GM18867 (cell line): Measurements from ENCODE around the gene NUP62.
"Not testable (repeated sequence)": the region's sequence is repeated elsewhere in the genome, so short reads cannot be mapped to it uniquely, and the experiment has no call there.

ENCODE experiments used
- ATAC-seq: cut with Tn5 transposase; IDR thresholded peaks from one replicate; pipeline ENCODE4 v1.9.1; 2021; ENCODE audit warnings: mild to moderate bottlenecking, moderate library complexity; ENCODE audit not compliant: unreplicated experiment

The NUP62 gene, protein sequence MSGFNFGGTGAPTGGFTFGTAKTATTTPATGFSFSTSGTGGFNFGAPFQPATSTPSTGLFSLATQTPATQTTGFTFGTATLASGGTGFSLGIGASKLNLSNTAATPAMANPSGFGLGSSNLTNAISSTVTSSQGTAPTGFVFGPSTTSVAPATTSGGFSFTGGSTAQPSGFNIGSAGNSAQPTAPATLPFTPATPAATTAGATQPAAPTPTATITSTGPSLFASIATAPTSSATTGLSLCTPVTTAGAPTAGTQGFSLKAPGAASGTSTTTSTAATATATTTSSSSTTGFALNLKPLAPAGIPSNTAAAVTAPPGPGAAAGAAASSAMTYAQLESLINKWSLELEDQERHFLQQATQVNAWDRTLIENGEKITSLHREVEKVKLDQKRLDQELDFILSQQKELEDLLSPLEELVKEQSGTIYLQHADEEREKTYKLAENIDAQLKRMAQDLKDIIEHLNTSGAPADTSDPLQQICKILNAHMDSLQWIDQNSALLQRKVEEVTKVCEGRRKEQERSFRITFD

DNA sequence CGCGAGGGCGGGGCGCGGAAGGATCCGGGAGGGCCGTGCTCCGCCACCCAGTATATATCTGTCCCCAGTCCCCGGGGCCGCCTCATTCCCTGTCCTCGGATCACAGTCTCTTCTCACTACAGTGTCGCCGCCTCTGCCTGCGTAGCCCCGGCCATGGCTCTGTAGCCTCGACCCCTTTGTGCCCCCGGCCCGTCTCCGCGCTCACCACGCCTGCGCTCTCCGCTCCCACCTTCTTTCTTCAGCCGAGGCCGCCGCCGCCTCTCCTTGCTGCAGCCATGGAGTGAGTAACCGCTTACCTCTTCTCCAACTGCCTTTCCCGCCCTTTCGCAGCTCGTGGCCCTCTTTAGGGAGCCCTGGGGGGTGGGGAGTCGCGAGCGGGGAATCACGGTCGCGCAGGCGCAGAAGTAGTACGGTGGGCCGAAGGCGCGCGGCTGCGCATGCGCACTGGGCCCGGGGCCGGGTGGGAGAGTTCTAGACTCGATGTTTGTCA is at the start of gene NUP62, which contains the start of gene ATF5:
TSS of gene NUP62 (minus strand) at position 384 of the 490 bp plus-strand sequence. CDS start 19,697 bp downstream, outside the sequence.
TSS of gene ATF5 (plus strand) at position 85 of the 490 bp plus-strand sequence. CDS start 1,646 bp downstream, outside the sequence.
- ATAC-seq: peak; percentile 50

DNA sequence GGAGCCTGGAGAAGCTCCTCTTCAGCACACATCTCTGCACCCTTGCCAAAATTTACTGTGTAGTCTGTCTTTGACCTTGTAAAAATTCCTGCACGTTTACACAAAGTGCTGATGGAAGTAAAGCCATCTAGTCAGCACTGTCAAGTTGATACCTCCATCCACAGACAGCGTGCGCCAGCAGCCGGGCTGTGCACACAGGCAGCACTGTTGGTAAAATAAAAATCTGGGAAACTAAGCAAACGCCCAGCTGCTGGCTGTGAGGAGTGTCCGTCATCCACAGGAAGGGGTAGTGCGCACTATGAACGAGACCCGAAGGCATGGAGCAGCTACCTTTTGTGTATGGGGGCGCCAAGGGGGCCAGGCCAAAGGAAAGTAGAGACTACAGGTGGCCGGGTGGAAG is 49.0 kb upstream of the NUP62 start:
- ATAC-seq: no peak

DNA sequence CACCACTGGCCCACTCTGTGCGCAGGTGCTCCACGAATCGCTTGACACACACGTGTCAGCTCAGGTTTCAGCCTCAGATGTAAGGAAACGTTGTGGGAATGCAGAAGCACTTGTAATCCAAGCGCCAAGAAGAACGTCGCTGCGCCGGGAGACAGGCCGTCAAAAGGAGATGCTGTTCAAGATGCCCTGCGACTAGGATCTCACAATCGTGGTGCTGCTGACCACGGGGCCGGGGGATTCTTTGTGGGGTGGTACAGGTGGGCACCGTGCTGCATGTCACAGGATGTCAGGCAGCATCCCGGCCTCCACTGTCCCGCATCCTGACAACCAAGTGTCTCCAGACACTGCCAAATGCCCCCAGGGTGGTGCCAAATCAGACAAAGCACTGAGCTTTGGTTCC is 48.6 kb upstream of the NUP62 start:
- ATAC-seq: no peak

DNA sequence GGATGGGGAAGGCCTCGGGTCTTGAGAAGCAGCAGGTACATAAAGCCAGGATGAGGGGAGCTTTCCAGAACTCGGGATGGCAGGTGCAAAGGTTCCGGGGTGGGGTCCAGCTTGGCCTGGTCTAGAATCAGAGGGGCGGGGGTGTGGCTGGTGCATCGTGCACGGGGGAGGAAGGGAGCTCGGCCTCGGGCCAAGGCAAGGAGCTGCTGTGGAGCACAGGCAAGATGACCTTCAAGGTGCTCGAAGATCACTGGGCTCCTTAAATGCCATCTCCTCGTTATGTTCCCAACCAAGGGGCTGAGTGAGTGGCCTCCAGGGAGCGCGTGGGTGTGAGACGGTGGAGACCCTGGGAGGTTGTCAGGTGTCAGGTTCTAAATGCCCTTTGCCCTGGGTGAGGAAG is 47.8 kb upstream of the NUP62 start:
- no peak for ATAC-seq

DNA sequence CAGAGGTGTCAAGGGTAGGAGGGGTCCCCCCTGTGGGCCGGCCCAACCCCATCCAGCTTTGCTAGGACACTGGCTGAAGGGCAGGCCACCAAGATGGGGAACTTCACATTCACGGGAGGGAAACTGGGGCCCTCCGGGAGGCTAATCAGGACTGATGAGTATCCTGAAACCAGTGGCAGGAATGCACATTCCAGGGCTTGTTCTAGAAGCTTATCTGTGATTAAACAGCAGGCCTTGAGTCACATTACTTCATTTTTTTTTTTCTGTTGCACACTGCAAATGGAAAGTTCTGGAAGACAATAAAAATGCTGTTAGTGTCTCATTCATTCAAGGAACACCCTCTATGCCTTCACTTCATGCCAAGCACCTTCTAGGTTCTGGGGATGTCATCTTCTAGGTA is 47.2 kb upstream of the NUP62 start:
- ATAC-seq: no peak

DNA sequence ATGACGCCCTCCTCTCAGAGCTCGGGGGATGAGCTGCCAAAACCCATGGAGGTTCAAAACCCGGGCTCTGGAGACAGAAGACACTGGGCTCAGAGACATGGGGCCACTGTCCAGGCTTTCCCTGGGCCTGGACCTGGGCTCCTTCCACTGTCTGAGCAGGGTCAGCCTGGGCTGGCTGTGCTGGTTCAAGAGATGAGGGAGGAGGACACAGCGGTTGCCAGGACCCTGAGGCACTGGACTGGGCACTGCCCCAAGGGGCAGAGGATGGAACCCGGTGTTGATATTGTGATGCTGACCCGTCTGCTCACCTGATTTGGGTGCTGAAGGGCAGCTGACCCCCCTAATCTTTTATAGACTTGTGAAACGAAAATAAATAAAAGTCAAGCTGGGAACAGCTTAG is 45.7 kb upstream of the NUP62 start:
- ATAC-seq: no peak

DNA sequence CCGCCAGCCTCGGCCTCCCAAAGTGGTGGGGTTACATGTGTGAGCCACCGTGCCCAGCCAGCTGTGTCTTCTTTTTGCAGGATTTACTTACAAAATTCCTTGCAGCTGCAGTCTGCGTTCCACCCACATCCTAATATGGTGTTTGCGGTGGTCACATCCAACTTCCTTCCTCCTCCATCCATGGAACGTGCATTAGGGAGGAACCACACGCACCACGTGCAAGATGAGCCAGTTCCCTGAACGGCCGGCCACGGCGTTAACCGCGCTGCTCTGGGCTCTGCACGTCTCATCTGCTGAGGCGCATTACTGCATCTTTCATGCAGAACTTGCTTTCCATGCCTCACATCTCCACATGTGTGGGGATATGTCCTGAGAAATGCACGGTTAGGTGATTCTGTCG is 44.7 kb upstream of the NUP62 start:
- ATAC-seq: no peak

DNA sequence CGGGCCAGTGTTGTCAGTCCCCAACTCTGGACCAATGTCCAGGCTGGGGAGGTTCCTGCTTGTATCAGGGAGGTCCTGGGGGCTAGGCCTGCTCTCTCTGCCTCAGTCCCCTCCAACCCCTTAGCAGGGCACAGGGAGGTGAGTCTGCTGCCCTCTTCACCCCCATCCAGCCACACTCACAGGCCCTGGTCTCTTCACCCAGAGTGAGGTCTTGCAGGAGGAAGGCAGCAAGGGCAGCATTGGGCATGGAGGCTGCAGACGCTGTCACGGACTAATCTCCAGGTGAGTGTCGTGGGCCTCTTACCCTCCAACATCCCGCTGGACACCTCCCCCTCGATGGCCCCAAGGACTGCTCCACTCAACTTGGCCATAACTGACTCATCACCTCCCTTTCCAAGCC is 43.5 kb upstream of the NUP62 start:
- no peak for ATAC-seq

DNA sequence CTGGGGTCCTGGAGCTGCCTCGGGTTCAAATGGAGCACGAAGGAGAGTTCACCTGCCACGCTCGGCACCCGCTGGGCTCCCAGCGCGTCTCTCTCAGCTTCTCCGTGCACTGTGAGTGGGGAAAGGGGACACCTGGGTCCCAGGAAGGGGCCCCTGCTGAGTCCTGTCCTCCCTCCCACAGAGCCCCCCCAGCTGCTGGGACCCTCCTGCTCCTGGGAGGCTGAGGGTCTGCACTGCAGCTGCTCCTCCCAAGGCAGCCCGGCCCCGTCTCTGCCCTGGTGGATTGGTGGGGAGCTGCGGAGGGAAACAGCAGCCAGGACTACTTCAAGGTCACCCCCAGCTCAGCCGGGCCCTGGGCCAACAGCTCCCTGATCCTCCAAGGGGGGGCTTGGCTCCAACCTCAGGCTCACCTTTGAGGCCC is 42.7 kb upstream of the NUP62 start:
- ATAC-seq: no peak

DNA sequence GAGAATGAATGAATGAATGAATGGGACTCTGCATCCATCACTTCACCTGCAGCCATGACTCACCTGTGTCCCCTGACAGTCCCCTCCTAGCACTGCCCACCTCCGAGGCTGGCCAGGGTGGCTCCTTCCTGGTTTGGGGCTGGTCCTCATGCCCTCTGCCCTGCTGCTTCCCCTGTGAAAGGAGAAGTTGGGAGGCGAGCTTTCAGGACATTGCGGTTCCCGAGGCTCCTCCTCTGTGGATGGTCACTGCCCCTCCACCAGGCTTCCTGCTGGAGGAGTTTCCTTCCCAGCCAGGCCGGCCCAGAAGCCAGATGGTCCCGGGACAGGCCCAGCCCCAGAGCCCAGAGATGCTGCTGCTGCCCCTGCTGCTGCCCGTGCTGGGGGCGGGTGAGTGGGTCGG is 40.1 kb upstream of the NUP62 start:
- not testable (repeated sequence) for ATAC-seq

DNA sequence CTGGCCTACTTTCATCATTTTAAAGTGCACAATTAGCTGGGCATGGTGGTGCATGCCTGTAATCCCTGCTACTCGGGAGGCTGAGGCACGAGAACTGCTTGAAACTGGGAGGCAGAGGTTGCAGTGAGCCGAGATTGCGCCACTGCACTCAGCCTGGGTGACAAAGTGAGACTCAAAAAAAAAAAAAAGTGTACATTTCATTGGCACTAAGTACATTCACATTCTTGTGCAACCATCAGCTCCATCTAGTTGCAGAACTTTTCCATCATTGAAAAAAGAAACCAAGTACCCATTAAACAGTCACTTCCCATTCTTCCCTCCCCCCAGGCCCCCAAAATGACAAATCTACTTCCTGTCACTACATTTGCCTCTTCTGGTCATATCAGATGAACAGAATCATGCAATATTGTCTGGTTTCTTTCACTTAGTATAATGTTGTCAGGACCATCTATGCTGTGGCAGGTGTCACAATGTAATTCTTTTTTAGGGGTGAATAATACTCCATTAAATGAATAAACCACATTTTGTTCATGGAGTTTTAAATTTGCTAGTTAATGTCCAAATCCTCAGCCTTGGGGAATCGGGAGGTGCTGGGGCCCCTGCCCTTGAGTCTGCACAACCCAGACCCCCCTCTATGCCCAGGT is 39.1 kb upstream of the NUP62 start:
- no peak for ATAC-seq

DNA sequence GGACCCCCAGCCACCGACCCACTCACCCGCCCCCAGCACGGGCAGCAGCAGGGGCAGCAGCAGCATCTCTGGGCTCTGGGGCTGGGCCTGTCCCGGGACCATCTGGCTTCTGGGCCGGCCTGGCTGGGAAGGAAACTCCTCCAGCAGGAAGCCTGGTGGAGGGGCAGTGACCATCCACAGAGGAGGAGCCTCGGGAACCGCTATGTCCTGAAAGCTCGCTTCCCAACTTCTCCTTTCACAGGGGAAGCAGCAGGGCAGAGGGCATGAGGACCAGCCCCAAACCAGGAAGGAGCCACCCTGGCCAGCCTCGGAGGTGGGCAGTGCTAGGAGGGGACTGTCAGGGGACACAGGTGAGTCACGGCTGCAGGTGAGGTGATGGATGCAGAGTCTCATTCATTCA is 31.7 kb upstream of the NUP62 start, which contains the start of gene SIGLEC11:
TSS of gene SIGLEC11 (minus strand) at position 193 of the 400 bp plus-strand sequence. CDS start at position 102, 91 bp downstream.
- ATAC-seq: not testable (repeated sequence)

DNA sequence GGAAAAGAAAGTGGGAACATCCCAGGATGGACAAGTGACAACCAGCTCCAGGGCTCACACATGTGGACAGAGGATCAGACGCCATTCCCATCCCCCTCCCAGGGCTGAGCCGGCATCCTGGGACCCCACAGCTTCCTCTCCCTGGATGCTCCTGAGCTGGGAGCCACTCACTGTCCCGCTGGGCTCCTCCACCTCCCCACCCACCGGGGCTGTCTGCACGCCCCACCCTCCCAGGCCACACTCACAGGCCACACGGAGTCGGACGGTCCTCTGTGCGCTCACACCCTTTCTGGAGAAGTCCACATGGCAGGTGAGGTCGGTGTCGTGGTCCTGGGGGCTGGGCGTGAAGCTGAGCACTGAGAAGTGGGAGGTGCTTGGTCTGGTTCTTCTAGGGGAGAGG is 30.6 kb upstream of the NUP62 start:
- not testable (repeated sequence) for ATAC-seq

DNA sequence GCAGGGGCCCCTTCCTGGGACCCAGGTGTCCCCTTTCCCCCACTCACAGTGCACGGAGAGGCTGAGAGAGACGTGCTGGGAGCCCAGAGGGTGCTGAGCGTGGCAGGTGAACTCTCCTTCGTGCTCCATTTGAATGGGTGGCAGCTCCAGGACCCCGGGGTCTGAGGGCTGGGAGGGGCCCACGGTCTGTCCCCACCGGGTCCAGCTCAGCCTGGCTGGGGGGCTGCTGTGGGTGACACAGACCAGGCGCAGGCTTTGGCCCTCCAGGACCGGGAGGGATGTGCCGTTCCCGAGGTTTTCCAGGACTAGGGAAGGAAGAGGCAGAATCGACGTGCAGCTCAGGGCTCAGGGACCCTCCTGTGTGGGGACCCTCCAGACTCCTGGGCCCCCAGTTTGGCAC is 29.3 kb upstream of the NUP62 start:
- ATAC-seq: not testable (repeated sequence)

DNA sequence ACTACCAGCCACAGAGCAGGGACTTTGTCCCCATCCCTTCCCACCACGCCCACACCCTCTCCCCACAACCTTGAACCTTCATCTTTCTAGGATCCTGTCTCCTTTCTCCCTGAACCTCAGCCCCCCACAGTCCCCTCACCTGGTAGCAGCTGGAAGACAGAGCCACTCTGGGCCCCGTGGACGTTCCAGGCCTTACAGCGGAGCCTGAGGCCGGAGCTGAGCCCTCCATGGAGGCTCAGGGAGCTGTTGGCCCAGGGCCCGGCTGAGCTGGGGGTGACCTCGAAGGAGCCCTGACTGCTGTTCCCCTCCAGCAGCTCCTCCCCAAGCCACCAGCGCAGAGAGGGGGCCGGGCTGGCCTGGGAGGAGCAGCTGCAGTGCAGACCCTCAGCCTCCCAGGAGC is 28.8 kb upstream of the NUP62 start:
- ATAC-seq: not testable (repeated sequence)

DNA sequence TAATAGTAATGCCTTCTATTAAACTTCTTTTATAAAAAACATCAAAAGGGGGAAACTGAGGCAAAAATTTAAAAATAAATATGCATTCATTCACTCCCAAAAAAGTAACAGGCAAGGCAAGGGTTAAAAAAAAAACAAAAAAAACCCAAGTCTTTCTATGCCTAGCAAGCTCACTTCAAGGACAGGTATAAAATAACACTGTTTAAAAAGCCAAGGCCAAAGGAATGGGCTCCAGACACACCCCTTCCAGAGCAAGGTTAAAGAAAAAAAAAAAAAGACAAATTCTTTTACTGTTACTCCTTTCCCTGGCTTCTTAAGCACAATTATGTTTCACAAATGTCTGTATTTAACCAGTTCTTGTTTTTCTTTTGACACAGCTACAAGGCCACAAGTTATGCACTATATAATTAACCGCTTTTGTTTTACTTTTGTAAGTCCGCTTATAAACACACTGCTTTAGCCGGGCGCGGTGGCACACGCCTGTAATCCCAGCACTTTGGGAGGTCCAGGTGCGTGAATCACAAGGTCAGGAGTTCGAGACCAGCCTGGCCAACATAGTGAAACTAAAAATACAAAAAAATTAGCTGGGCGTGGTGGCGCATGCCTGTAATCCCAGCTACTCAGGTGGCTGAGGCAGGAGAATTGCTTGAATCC is 28.1 kb upstream of the NUP62 start:
- ATAC-seq: no peak

DNA sequence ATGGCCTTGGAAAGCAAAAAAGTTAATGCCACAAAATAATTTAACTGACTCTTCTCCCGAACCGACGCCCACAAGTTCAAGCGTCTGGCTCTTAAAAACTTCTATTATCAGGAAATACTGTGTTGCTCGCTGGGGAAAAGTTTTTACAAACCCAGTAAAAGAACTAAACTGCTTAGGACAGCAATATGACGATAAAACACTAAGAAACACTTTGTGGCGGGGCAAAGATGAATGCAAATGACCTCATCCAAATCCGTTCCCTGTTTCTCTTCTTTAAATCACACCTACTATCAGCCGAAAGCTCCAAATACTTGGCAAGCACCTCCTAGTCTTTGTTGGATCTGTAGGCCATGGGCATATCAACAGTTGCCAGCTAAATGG is 26.8 kb upstream of the NUP62 start:
- no peak for ATAC-seq

DNA sequence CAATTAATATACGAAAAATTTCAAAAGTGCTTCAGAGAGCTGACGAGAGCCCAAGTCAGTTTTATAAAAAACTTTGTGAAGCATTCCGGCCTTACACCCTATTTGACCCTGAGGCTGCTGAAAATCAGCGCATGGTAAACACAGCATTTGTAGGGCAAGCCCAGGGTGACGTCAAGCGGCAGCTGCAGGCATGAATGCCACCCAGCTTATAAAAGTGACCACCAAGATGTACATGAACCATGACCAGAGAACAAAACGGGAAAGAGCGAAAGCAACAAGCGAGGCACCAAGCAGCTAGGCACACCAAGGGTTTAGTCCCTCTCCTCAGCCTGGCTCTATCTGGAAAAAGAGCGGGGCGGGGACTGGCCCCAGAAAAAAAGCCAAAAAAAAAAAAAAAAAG is 25.6 kb upstream of the NUP62 start:
- no peak for ATAC-seq

DNA sequence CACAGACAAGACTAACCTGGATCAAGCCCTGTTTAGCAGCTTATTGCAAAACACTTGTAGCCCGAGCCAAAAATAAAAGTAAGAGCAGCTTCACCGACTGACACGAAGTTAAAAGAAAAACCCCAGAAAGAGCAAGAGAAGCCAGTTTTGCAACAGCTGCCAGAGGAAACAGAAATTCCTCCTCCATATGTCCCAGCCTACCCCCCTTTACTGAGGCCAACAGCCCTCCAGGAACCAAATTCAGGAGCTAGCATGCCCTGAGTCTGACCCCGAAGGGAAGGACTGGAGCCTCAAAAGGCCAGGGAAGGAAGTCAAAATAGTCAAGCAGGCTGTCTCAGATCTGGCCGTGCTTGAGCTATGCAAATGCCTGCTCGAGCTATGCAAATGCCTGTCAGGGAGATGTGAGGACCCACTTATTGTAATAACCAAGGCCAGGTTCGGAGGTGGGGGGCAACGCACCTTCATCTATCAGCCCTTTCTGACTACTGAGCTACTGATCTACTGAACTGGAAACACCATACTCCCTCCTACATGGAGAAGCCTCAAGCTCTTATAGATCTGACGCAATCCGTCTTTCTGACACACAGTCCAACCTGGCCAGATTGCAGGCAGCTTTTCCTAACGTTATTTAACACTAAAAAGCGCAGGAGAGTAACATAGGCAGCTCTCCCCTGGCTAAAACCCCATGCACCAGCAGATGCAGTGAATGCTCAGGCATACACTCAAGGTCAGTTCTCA is 25.0 kb upstream of the NUP62 start:
- ATAC-seq: no peak

DNA sequence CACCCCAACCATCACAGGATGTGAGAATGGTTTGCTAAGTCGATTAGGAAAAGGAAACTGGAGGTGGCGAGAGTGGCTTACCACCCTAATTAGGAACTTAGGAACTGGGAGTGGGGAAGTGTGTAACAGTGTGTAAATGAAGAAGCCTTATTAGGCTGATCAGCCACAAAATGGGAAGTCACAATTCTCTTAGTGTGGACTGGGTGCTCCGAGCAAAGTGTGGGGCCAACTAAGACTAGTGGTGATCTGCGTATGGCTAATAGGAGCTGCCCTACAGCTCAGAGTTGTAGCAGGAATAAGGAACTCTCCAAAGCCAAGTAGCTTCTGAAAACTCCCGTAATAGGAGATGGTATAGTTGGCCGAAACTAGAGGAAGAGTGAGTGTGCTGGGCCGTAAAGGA is 24.1 kb upstream of the NUP62 start:
- no peak for ATAC-seq

DNA sequence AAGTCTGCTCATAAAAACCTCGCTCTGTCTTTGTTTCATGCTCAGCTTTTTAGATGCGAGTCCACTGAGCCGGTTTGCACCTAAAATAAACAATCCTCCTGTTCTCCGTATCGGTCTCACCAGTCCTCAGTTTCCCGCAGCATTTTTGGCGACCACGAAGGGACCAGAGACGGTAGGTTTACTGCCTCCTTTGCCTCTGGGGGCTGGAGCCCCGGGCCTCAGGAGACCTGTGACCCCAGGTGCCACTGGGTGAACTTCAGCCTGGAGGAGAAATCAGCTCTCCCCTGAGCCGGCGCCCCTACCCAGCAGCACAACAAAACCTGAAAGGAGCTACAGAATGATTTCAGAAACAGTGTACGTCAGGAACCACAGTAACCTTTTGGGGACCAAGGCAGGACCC is 23.6 kb upstream of the NUP62 start:
- ATAC-seq: no peak
